Right renal pelvis (tissue), 4 donors: ENCODE data around the gene ALDH18A1. TPM values are rescaled to one million over a fixed set of nuclear protein-coding genes. Genes with fewer than 3 reads are reported as not detected.
"Not testable (repeated sequence)": the region's sequence is repeated elsewhere in the genome, so short reads cannot be mapped to it uniquely, and the experiment has no call there.

Source experiments
- DNase-seq, 4 donors: peaks; one replicate each; pipeline ENCODE4 v3.0.0-alpha.2; 2013; ENCODE audit warnings: low read depth in 4 of 4, low spot score in 3 of 4, missing footprints in 1 of 4
- polyA plus RNA-seq, 4 donors: library from polyadenylated mRNA; unstranded; fragments of 120-200 nt; gene quantifications; one replicate each; pipeline ENCODE4 v1.2.1, GENCODE V29; 2013; ENCODE audit not compliant: insufficient read length in 4 of 4

Gene ALDH18A1
- polyA plus RNA-seq, 4 donors = 73.0 to 81.6 (median 79.0) TPM

GRCh38 chr10:95651346-95652060 lies 5.0 kb downstream of the ALDH18A1 start:
- DNase-seq = no peak

GRCh38 chr10:95650232-95650631 lies 6.3 kb downstream of the ALDH18A1 start:
- DNase-seq = no peak

- DNase-seq = no peak
These were observed 8.4 kb downstream of the ALDH18A1 start for GRCh38 chr10:95648138-95648537.

- DNase-seq = no peak
These were observed 10.4 kb downstream of the ALDH18A1 start for GRCh38 chr10:95646160-95646559.

GRCh38 chr10:95644901-95645300 lies 11.6 kb downstream of the ALDH18A1 start:
- DNase-seq = no peak

GRCh38 chr10:95640891-95641315 lies 15.6 kb downstream of the ALDH18A1 start:
- DNase-seq = no peak

GRCh38 chr10:95637911-95638310 lies 18.6 kb downstream of the ALDH18A1 start:
- DNase-seq = no peak

GRCh38 chr10:95637140-95637539 lies 19.4 kb downstream of the ALDH18A1 start:
- no peak for DNase-seq

- DNase-seq = no peak
These were observed 21.2 kb downstream of the ALDH18A1 start for GRCh38 chr10:95635319-95635733.

GRCh38 chr10:95628786-95629185 lies 27.7 kb downstream of the ALDH18A1 start:
- DNase-seq = peak in 3 of 4 donors; percentile 3 to 33 (median 7)

GRCh38 chr10:95626500-95626899 lies 30.0 kb downstream of the ALDH18A1 start:
- no peak for DNase-seq

- not testable (repeated sequence) for DNase-seq
These were observed 36.1 kb downstream of the ALDH18A1 start for GRCh38 chr10:95620415-95620814.

- no peak for DNase-seq
These were observed 38.4 kb downstream of the ALDH18A1 start for GRCh38 chr10:95618101-95618500.

- no peak for DNase-seq
These were observed 40.1 kb downstream of the ALDH18A1 start for GRCh38 chr10:95616446-95616845.

GRCh38 chr10:95613330-95613729 lies 43.2 kb downstream of the ALDH18A1 start:
- DNase-seq = no peak

- DNase-seq = no peak
These were observed 45.8 kb downstream of the ALDH18A1 start for GRCh38 chr10:95610727-95611126.

- DNase-seq = no peak
These were observed 49.6 kb downstream of the ALDH18A1 start for GRCh38 chr10:95606922-95607321.

GRCh38 chr10:95605163-95605562 lies 51.3 kb downstream of the ALDH18A1 start:
- no peak for DNase-seq

- DNase-seq = no peak
These were observed 51.9 kb downstream of the ALDH18A1 start for GRCh38 chr10:95604630-95605029.

GRCh38 chr10:95602382-95602781 lies 54.1 kb downstream of the ALDH18A1 start:
- DNase-seq = no peak

- peak; percentile 77 to 89 (median 86) for DNase-seq
These were observed 55.3 kb downstream of the ALDH18A1 start for GRCh38 chr10:95601116-95601719.

- DNase-seq = no peak
These were observed 56.4 kb downstream of the ALDH18A1 start for GRCh38 chr10:95600158-95600557.
